GM18868 (cell line): ENCODE data around the gene NDUFS7.

Source experiments
- ATAC-seq: cut with Tn5 transposase; IDR thresholded peaks from one replicate; pipeline ENCODE4 v1.9.1; 2021; ENCODE audit warnings: mild to moderate bottlenecking, moderate library complexity; ENCODE audit not compliant: unreplicated experiment

NDUFS7 gene

DNA sequence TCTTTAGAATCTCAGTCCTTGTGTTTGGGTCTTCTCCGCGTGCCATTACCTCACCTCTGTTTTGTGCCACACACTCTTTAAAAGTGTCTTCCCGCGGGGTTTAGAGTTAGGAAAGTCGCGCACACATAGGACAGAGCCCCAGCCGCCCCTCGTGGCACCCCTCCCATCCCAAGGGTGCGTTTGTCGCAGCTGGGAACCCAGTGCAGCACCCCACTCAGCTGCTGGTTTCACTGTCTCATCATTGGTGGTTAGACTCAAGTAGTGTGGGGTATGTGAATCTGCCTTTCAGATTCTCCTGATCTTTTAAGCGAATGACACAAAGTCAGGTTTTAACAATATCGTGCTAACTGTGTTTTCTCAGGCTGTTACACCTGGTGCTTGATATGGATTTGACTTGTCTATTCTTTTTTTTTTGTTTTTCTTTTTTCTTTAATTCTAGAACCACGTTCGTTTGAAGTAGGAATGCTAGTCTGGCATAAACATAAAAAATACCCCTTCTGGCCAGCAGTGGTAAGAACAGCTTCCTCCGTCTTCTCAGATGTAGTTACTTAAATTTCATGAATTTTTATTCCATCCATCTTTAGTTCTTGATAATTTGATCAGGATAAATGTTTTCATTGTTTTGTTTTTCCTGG is 19.5 kb upstream of the NDUFS7 start:
- ATAC-seq, result no peak

DNA sequence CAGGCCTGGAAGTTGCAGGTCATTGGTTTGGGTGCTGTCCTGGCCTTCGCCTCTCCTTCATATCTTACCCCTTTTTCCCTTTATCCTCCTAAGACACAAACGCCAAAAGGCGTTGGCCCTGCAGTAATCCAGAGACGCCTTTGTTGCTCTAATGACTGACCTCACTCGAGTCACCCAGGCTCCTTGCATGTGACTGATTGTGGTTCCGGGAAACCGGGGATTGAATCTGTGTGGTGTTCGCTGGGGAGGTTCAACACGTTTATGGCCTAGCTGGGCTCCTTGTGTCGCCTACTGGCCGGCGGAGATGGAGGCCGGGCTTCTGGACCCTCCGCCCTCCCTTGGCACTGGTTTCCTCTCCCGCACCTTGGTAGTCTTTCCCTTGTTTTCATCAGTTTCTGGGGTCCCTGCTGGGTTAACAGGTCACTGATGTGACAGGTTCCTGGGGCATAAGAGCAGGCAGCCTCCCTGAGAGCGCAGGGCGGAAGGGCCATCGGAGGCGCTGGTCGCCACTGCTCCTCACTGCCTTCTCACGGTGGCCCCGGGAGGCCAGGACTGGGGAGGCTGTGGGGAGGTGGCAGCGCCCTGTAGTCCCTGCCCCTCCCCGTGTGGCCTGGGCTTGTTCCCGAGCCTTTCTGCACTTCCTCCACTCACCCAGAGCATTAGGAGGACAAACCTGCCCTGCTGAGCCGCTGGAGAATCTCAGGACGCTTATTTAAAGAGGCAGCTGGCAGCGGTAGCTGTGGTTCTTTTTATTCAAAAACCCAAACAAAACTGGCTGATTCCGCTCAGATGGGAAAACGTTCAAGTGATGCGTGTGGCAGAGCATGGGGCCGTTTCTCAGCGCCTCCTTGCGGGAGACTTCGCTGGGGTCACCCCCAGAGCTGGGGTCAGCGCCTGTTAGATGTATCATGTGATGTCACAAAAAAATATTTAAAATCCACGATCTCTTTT is 18.1 kb upstream of the NDUFS7 start:
- no peak for ATAC-seq

DNA sequence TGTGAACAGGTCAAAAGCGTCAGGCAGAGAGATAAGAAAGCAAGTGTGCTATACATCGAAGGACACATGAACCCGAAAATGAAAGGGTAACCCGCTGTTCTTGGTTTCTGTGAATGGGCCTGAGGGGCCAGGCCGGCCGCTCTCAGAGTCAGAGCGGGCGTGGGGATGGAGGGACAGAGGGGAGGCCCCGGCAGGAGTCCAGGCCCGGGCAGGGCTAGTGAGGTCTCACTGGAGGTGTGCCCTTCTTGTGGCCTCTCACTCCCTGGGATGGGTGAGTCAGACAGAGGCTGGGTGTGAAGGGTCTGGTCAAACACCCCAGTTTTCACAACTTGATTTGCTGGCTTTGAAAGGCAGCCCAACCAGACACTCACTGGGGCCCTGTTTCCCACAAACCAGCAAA is 17.4 kb upstream of the NDUFS7 start:
- ATAC-seq, result no peak

DNA sequence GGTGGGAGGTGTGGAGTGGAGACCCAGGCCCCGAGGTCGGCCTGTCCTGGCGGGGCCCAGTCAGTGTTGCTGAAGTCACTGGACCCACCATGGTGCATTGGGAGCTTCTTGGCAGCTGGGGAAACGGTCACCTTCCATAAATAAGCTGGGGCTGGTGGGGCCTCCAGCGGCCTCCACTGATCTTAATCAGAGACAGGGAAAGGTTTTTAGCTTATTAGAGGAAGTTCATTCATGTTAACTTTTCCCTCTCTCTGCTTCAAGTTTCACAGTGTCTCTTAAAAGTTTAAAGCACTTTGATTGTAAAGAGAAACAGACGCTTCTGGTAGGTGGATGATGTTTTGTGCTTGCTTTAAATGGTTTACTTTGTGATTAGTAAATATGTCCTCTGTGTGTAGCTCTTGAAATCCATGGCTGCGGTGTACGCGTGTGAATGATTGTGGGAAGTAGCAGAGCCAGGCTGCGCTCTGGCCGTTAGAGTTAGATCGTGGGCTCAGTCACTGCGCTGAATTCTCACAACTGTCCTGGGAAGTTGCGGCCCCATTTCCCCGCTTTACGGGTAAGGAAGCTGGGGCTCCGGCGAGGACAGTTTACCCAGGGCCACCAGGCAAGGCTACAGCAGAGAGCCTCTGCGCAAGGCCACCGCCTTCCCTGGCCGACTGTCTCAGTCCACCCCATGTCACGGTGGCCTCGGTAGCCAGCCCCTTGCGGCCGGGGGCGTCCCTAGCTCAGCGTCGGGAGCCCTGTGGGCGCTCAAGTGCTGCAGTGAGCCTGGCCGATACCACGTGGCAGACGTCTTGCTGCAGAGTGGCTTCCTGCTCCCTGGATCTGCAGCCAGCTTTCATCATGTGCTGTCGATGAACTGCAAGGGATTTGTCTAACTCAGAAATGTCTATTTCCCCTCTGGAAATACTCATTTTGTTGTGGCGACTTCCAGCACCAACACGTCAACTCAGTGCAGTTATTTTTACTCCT is 16.5 kb upstream of the NDUFS7 start:
- no peak for ATAC-seq

DNA sequence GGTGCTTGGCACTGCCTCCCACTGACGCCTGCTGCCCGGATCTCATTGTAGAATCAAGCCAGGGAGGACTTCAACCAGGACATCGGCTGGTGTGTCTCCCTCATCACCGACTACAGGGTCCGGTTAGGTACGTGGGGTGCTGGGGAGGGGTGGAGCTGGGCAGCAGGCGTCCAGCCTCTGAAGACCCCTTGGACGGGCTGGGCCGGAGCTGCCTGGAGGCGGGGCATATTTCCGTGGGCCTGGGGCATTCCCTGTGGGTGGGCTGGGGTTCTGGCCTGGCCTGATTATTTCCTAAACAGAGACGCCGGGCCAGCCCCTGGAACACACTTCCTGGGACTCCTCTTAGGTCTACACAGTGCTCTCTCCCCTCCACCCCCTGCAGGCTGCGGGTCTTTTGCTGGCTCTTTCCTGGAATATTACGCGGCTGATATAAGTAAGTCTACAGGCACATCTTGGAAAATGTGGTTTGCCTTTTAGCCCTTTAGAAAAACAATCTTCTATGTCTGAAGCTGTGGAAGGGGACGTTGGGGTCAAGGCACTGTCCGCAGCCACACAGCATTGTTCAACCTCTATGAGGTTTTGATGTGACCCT is 14.4 kb upstream of the NDUFS7 start:
- ATAC-seq, result no peak

DNA sequence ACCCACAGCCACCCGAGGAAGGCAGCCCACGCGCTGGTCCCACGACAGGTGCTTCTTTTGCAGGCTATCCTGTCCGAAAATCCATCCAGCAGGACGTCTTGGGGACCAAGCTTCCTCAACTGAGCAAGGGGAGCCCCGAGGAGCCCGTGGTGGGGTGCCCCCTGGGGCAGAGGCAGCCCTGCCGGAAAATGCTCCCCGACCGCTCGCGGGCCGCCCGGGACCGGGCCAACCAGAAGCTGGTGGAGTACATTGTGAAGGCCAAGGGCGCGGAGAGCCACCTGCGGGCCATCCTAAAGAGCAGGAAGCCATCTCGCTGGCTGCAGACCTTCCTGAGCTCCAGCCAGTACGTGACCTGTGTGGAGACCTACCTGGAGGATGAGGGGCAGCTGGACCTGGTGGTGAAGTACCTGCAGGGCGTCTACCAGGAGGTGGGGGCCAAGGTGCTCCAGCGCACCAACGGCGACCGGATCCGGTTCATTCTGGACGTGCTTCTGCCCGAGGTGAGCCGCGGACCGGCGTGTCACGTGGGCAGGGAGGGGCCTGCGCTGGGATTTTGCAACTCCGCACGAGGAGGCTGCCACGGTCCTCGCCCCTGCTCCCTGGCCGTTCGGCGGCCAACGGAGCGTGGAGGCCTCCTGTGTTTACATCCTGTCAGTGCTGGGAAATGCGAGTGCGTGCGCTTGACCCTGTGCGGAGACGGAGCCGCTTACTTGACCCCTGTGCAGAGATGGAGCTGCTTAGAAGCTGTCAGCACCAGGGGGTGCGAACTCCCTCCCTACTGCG is 12.9 kb upstream of the NDUFS7 start:
- ATAC-seq, result no peak

DNA sequence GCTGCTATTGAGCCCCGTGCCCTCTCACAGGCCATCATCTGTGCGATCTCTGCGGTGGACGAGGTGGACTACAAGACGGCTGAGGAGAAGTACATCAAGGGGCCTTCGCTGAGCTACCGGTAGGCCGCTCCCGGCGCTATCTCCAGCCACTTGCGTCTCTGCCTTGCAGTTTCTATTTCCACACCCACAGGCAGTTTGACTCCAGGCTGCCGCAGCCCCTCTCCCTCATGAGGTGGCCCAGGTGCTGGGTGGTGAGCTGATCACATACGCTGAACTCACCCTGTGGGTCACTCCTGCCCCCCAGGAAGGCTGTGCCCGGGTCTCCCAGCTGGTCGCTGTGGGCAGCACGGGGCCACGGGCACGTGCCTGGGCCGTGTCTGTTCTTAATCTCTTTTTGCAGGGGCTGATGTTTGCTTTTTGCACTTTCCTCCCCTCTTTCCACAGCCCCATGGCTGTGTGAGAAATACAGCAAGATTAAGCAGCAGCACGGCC is 10.6 kb upstream of the NDUFS7 start:
- ATAC-seq, result no peak

DNA sequence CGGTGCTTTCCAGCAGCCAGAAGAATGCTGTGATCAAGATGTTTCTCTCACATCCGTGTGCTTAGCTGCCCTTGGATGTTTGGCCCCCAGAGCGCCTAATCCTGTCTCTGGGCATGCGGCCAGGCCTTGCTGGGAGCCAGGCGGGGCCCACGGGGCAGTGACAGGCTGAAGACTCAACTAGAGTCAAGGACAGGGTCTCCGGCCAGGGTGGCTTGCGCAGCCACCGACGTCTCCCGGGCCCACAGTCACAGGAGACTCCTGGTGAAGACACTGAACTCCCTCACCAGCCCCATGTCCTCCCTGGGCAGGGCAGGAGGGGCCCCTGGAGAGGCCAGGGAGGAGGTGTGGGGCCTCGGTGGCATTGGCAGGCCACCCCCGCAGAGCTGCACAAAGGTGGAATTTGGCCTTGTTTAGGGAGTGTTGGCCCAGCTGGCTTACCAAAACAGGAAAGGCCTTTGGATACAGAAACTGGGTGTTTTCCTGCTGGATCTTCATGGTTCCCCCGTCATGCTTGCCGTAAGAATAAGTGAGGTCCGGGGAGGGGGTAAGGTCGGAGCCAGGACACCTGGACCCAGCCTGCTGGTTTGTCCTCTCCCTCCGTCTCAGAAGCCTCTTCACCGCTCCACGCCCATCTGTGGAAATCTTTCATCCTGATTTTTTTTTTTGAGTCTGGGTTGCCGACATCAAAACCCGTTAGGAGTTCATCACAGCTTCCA is 10.0 kb upstream of the NDUFS7 start:
- no peak for ATAC-seq

DNA sequence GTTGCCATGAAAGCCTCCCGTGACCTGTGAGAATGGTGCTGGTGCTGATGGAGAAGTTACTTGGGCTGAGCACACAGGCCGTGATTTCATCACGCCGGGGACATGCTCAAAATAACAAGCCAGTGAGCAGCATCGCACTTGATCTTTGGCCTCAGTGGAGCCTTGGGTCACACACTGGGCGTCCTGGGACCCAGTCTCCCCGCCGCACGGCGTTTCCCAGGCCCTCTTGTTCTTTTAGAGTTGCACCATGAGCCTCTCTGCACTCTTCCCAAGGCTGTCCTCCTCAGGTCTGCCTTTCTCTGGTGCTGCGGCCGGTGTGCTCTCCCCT is 9.5 kb upstream of the NDUFS7 start:
- no peak for ATAC-seq

DNA sequence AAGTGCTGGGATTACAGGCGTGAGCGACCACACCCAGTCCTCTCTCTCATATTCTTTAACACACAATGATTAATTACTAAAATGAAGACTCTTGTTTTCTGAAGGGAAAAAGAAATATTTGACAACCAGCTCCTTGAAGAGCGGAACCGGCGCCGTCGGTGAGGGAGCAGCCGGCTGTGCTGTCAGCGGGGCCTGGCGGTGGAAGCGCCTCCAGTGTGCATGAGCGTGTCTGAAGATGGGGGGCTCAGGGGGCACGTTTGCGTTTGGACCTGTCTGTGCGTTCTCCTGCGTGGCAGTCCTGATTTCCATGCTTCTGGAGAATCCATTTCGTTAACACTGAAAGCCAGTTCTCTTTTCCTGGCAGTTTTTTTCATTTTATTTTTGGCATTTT is 7.3 kb upstream of the NDUFS7 start:
- no peak for ATAC-seq

DNA sequence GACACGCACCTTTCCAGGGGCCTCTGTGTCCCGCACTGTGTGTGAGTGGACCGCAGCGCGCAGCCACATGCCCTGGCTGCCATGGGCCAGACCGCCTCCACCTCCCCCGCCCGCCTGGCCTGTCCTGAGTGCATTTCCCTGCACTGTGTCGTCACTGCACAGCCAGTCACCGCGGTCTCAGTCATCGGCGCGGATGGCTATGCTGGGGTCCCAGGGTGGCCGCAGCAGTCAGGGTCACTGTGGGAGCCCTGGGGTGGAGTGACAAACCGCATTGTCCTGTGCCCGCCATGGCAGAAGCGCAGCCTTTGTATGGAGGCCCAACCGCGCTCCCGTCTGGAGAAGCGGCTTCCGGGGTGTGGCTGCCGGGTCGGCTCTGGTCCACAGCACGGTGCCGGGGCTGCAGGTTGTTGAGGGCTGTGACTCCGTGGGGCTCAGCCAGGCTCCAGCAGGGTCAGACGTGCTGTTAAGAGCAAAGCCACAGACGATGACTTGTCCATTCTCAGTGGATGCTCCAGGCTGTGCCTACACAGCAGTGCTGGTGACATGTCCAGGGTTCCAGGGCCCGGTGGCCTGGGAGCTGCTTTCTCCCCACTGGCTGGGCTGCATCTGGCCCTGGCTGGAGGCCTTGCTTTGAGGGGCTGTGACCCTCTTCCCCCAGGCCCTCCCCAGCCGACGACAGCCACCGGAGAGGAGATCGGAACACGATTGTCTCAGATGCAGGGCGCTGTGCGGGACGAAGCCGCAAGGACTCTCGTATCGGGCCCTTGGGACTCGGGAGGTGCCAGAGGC is 6.3 kb upstream of the NDUFS7 start:
- no peak for ATAC-seq

DNA sequence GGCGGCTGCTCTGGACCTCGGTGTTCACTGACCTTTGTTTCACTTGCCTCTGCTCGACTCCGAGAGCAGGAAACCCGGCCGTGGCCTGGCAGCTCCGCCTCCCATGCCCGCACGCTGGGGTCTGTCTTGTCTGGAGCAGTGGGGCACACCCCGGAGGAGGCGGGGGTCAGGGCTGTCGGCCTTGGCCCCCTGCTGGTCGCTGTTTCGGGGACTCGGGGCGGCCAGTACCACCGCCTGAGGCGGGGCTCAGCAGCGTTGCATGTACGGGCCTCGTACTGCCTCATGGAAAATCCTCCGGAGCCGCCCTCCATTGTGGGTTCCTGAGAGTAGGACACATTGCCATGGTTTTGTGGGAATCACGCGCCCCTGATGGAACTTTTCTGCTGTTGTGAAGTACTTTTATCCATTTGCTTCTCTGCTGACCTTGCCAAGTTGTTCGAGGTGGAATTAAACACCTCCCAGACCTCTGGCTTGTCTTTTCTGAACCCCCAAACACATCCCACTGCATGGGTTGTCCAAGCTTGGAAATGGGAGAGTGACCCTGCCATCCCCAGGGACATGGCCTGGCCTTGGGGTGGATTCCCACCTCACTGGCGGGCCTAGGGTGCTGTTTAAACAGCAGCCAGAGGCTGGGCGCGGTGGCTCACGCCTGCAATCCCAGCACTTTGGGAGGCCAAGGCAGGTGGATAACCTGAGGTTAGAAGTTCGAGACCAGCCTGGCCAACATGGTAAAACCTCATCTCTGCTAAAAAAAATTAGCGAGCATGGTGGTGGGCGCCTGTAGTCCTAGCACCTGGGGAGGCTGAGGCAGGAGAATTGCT is 5.5 kb upstream of the NDUFS7 start:
- ATAC-seq, result no peak

DNA sequence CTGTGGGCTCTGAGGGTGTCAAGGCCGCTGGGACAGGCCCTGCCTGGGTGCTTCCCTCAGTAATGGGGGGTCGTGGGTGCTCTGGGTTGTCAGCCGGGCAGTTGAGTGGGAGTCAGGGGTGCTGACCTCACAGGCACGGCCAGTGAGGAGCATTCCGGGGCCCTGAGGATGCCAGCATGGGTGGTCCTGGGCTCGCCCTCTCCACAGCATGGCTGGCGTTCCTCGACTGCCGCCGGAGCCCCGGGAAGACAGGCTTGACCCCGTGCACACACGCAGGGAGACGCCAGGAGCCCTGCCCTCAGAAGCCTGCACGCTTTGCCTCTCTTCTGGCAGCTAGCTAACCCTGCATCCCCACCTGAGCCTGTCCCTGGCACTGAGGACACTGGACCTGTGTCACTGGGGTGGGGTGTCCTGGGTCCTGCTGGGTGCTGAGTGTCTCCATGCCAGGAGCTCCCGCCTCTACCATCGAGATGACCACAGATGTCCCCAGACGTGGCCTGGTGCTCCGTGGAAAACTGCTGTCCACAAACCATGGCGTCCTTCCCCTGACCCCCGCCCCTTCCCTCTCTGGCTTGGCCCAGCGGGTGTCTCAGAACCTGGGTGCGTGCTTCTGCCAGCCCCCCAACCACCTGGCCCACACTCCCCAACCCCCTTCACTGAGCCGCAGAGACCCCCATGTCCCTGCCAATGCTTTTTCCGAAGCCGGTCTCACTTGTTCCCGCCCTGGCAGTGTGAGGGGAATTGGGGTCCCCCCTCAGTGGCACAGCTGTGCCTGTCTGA is 4.4 kb upstream of the NDUFS7 start:
- ATAC-seq, result no peak

DNA sequence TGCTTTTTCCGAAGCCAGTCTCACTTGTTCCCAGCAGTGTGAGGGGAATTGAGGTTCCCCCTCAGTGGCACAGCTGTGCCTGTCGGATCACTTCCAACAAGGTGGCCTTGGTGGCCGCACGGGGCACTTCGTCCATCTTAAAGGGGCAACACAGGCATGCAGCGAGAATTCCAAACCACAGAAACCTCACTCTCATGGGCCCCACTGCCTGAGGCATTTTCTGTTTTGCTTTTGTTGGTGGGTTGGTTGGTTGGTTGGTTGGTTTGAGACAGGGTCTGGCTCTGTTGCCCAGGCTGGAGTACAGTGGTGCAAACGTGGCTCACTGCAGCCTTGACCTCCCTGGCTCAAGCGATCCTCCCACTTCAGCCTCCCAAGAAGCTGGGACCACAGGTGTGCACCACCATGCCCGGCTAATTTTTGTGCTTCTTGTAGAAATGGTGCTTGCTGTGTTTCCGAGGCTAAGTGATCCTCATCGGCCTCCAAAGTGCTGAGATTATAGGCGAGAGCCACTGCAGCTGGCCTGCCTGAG is 3.7 kb upstream of the NDUFS7 start:
- no peak for ATAC-seq

DNA sequence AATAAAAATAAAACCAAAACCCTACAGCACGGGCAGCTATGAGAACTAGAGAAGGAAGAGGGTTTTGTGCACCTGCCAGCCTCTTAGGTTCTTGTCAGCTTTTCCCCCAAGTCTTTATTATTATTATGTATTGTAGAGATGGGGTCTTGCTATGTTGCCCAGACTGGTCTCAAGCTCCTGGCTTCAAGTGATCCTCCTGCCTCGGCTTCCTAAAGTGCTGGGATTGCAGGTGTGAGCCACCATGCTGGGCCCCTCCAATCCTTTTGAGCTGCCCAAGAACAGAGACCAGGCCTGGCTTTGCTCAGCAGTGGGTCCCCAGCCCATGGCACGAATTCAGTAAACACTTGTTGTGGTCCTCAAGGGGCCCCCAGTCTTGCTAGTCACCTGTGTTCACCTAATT is 1.5 kb upstream of the NDUFS7 start:
- no peak for ATAC-seq

DNA sequence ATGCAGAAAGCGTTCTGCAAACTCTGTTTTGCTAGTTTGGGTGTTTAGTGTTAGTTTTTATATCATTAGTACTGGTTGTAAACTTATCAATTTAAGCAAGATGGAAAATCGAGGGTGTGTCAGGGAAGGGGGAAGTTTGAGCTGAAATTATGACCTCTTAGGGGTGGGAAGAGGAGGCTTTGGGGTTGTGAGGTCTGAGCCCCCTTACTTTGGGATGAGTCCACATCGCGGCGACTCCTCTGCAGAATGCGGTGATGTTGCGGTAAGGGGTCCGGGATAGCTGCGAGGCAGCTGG is 743 bp upstream of the NDUFS7 start:
- ATAC-seq, result peak; percentile 5

DNA sequence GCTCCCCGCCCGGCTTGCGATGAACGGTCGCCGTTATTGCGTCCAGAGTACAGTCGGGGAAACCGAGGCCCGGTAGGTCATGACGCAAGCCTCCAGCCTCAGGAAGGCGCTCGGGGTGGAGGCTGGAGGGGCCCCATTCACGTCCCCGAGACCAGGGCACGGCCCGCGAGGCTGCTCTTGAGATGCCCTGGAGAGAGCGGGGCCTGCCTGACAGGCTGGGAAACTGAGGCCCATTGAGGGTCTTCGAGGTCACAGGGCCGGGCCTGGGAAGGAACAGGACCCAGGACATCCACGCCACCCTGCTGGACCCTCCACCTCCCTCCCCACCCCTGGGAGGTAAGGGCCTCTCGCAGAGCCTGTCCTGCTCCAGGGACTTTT is 367 bp downstream of the NDUFS7 start:
- no peak for ATAC-seq
